Prostate gland (tissue), 2 donors: ENCODE measurements around the gene ARID3C.

Source experiments
- CTCF ChIP-seq, 4 experiments: fragments of 200-600 bp in 2 of 4; fragments of 450-650 bp in 2 of 4; sonication (generic) in 2 of 4; IDR thresholded peaks; 1 replicate in 3 of 4; 2 replicates in 1 of 4; pipeline ENCODE4 v1.5.1; 2016 to 2019; ENCODE audit warnings: antibody characterized with exemption in 4 of 4, mild to moderate bottlenecking in 2 of 4, moderate library complexity in 2 of 4
- POLR2AphosphoS5 ChIP-seq: sonication (generic); formaldehyde crosslinking; IDR thresholded peaks from one replicate; pipeline ENCODE4 v1.6.1; 2017; ENCODE audit warnings: antibody characterized with exemption

- TF ChIP-seq CTCF (IDR thresholded peaks at IDR 0.05) (no peak), POLR2AphosphoS5 (peak; percentile 76)
These were observed 35.8 kb downstream of the ARID3C start for GRCh38 chr9:34592895-34593601.
